Mesenchymal stem cell (in vitro differentiated cells and primary cell): ENCODE measurements around the gene KRT86.

Source experiments
- DNase-seq: peaks from one replicate; pipeline ENCODE4 v3.0.0-alpha.2; 2013
- H2AFZ ChIP-seq: one replicate; pipeline ENCODE4 v1.6.1; 2013; ENCODE audit warnings: low read depth, mild to moderate bottlenecking, control low read depth, inconsistent platforms, low read length, moderate library complexity
- H2AK5ac ChIP-seq: 2 replicates; pipeline ENCODE4 v1.6.1; 2013; ENCODE audit warnings: low read length, moderate library complexity, mild to moderate bottlenecking, inconsistent platforms; ENCODE audit not compliant: severe bottlenecking
- H2BK120ac ChIP-seq: one replicate; pipeline ENCODE4 v1.6.1; 2013; ENCODE audit warnings: low read depth, mild to moderate bottlenecking, inconsistent platforms, low read length, moderate library complexity
- H2BK12ac ChIP-seq, 2 experiments: one replicate each; pipeline ENCODE4 v1.6.1; 2013; ENCODE audit warnings: inconsistent platforms in 2 of 2, low read length in 2 of 2, mild to moderate bottlenecking in 2 of 2, moderate library complexity in 2 of 2, control low read depth in 1 of 2
- H2BK15ac ChIP-seq: one replicate; pipeline ENCODE4 v1.6.1; 2013; ENCODE audit warnings: mild to moderate bottlenecking, low read depth, inconsistent platforms; ENCODE audit not compliant: poor library complexity, severe bottlenecking
- H2BK5ac ChIP-seq: 2 replicates; pipeline ENCODE4 v1.6.1; 2013; ENCODE audit warnings: low read depth, mild to moderate bottlenecking, low read length, control low read depth, inconsistent platforms; ENCODE audit not compliant: poor library complexity, severe bottlenecking
- H3K14ac ChIP-seq, 2 experiments: one replicate each; pipeline ENCODE4 v1.6.1; 2013; ENCODE audit warnings: inconsistent platforms in 2 of 2, low read length in 2 of 2, control low read depth in 1 of 2, mild to moderate bottlenecking in 1 of 2, moderate library complexity in 1 of 2
- H3K18ac ChIP-seq, 2 experiments: one replicate each; pipeline ENCODE4 v1.6.1; 2013; ENCODE audit warnings: inconsistent platforms in 2 of 2, low read length in 2 of 2, control low read depth in 1 of 2, low read depth in 1 of 2, mild to moderate bottlenecking in 1 of 2
- H3K23ac ChIP-seq, 2 experiments: one replicate each; pipeline ENCODE4 v1.6.1; 2013; ENCODE audit warnings: inconsistent platforms in 2 of 2, low read length in 2 of 2, mild to moderate bottlenecking in 2 of 2, moderate library complexity in 2 of 2, control low read depth in 1 of 2
- H3K27ac ChIP-seq: 2 replicates; pipeline ENCODE4 v1.5.1; 2013; ENCODE audit warnings: mild to moderate bottlenecking, moderate library complexity, low read length, control low read depth, inconsistent platforms; ENCODE audit not compliant: poor library complexity, severe bottlenecking
- H3K27me3 ChIP-seq, 2 experiments: 2 replicates each; pipeline versions ENCODE4 v1.6.1 to v1.7.0; 2013; ENCODE audit warnings: low read length in 2 of 2, mild to moderate bottlenecking in 2 of 2, moderate library complexity in 2 of 2, control low read depth in 1 of 2, inconsistent platforms in 1 of 2; ENCODE audit not compliant: control insufficient read depth in 1 of 2, insufficient read depth in 1 of 2
- H3K36me3 ChIP-seq, 2 experiments: 2 replicates each; pipeline versions ENCODE4 v1.6.1 to v1.7.0; 2013; ENCODE audit warnings: low read length in 2 of 2, control low read depth in 1 of 2, inconsistent platforms in 1 of 2, low read depth in 1 of 2, mild to moderate bottlenecking in 1 of 2; ENCODE audit not compliant: insufficient read depth in 2 of 2, control insufficient read depth in 1 of 2
- H3K4ac ChIP-seq, 2 experiments: one replicate each; pipeline ENCODE4 v1.6.1; 2013; ENCODE audit warnings: inconsistent platforms in 2 of 2, low read length in 2 of 2, mild to moderate bottlenecking in 2 of 2, moderate library complexity in 2 of 2, control low read depth in 1 of 2, low read depth in 1 of 2
- H3K4me1 ChIP-seq: 2 replicates; pipeline ENCODE4 v1.6.1; 2013; ENCODE audit warnings: low read depth, low read length, control low read depth; ENCODE audit not compliant: control insufficient read depth, insufficient read depth
- H3K4me2 ChIP-seq: 2 replicates; pipeline ENCODE4 v1.6.1; 2013; ENCODE audit warnings: low read length, mild to moderate bottlenecking, inconsistent platforms; ENCODE audit not compliant: poor library complexity, severe bottlenecking
- H3K4me3 ChIP-seq, 2 experiments: 2 replicates each; pipeline versions ENCODE4 v1.5.1 to v1.7.0; 2013; ENCODE audit warnings: low read length in 2 of 2, mild to moderate bottlenecking in 2 of 2, control low read depth in 1 of 2, low read depth in 1 of 2; ENCODE audit not compliant: insufficient read depth in 1 of 2
- H3K79me1 ChIP-seq: replicated peaks from 2 replicates; pipeline ENCODE4 v1.6.1; 2013; ENCODE audit warnings: mild to moderate bottlenecking, control low read depth, low read length, inconsistent platforms; ENCODE audit not compliant: poor library complexity, severe bottlenecking
- H3K9ac ChIP-seq: 2 replicates; pipeline ENCODE4 v1.7.0; 2013; ENCODE audit warnings: mild to moderate bottlenecking, low read length, moderate library complexity
- H3K9me3 ChIP-seq: 2 replicates; pipeline ENCODE4 v1.7.0; 2013; ENCODE audit warnings: mild to moderate bottlenecking, low read length; ENCODE audit not compliant: control insufficient read depth
- H4K8ac ChIP-seq: one replicate; pipeline ENCODE4 v1.6.1; 2013; ENCODE audit warnings: inconsistent platforms, mild to moderate bottlenecking, low read length, moderate library complexity
- H4K91ac ChIP-seq: one replicate; pipeline ENCODE4 v1.6.1; 2013; ENCODE audit warnings: mild to moderate bottlenecking, low read length, inconsistent platforms
- WGBS: methylation state at CpG from one replicate; pipeline ENCODE4 v1.1.7; 2013; ENCODE audit warnings: mixed read lengths; 5-methylcytosine and 5-hydroxymethylcytosine counted together

KRT86 gene

DNA sequence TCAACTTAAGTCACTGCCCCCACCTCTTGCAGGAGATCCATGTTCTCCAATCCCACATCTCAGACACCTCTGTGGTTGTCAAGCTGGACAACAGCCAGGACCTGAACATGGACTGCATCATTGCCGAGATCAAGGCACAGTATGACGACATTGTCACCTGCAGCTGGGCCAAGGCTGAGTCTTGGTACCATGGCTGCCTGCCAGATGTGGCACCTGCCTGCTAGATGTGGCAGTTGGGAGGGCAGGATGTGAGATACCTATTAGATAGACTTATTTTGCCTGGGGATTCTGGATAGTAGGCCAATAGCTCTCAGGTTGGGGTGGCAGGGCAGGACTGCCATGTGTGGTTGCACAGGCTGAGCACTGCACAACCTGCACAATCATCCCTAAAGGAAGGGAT is 7.9 kb upstream of the KRT86 start:
- Histone ChIP-seq H3K79me1 (no peaks in the 10 kb centered on the region), H3K4me2 (no peak overlapping the region), H3K27ac (no peak overlapping the region), H3K27me3 (peaks cover 7 to 46% of the 10 kb centered on the region in 2 experiments), H3K18ac (no peak overlapping the region), H3K4me3 (no peak overlapping the region), H2BK5ac (no peak overlapping the region), H3K9ac (no peak overlapping the region), H2BK12ac (no peak overlapping the region), H2BK15ac (no peak overlapping the region), H2BK120ac (no peak overlapping the region), H3K4me1 (peaks cover 2% of the 10 kb centered on the region), H3K23ac (no peak overlapping the region), H2AFZ (no peak overlapping the region), H4K8ac (no peak overlapping the region), H3K36me3 (peaks cover 0 to 4% of the 10 kb centered on the region in 2 experiments), H3K4ac (peak overlapping the region in 1 of 2 experiments; percentile 53), H4K91ac (no peak overlapping the region), H3K14ac (no peak overlapping the region), H2AK5ac (no peak overlapping the region), H3K9me3 (no peaks in the 10 kb centered on the region)
- WGBS: 80% methylated on average over 2 of the region's 2 CpGs
- no peak for DNase-seq

DNA sequence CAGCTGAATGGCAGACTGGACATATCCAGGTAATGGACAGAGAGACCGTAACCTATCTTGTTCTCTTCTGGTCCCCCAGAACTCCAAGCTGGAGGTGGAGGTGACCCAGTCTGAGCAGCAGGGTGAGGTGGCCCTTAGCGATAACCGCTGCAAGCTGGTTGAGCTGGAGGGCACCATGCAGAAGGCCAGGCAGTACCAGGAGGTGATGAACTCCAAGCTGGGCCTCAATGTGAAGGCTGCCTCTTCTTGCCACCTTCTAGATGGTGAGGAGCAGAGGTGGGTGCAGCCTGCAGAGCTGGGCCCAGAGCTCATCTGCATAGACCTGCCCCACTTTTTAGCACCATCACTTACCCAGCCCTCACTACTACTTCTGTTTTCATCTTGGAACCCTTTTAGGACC is 7.2 kb upstream of the KRT86 start:
- DNase-seq: no peak
- H3K4ac ChIP-seq: no peak overlapping the region
- peaks cover 7 to 38% of the 10 kb centered on the region in 2 experiments for H3K27me3 ChIP-seq
- no peak overlapping the region for H3K18ac ChIP-seq
- H3K4me3 ChIP-seq: no peak overlapping the region
- H3K4me1 ChIP-seq: peaks cover under 1% of the 10 kb centered on the region
- no peak overlapping the region for H2AFZ ChIP-seq
- no peak overlapping the region for H2BK12ac ChIP-seq
- H3K27ac ChIP-seq: no peak overlapping the region
- WGBS: 86% methylated on average over 3 of the region's 3 CpGs
- no peak overlapping the region for H3K14ac ChIP-seq
- no peak overlapping the region for H2AK5ac ChIP-seq
- H2BK15ac ChIP-seq: no peak overlapping the region
- H4K8ac ChIP-seq: no peak overlapping the region
- H3K79me1 ChIP-seq: no peaks in the 10 kb centered on the region
- no peak overlapping the region for H2BK120ac ChIP-seq
- H3K9me3 ChIP-seq: no peaks in the 10 kb centered on the region
- H3K36me3 ChIP-seq: peaks cover 0 to 4% of the 10 kb centered on the region in 2 experiments
- H2BK5ac ChIP-seq: no peak overlapping the region
- no peak overlapping the region for H3K9ac ChIP-seq
- no peak overlapping the region for H3K4me2 ChIP-seq
- no peak overlapping the region for H4K91ac ChIP-seq
- no peak overlapping the region for H3K23ac ChIP-seq

DNA sequence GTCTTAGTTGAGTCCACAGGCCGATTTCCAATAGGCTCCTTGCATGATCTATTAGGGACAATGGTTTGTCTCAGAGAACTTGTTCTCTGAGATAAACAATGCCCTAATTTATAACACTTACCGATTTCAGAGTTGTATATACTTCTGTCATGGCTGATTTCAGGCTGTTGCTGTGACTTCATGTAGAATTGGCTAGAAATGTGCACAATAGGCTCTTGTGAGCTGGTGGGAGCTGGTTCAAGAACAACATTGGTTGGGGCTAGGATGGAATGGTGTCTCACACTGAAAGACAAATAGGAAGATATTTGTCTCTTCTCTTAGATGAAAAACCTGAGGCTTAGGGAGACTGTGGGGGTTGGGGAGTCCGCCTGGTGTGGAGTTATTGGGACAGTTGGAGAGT is 6.7 kb upstream of the KRT86 start:
- WGBS: 81% methylated on average over 3 of the region's 3 CpGs
- no peak overlapping the region for H3K18ac ChIP-seq
- no peak overlapping the region for H3K9ac ChIP-seq
- no peak overlapping the region for H2BK120ac ChIP-seq
- H3K4ac ChIP-seq: no peak overlapping the region
- H3K14ac ChIP-seq: no peak overlapping the region
- peaks cover 0 to 4% of the 10 kb centered on the region in 2 experiments for H3K36me3 ChIP-seq
- DNase-seq: no peak
- no peak overlapping the region for H2AK5ac ChIP-seq
- no peak overlapping the region for H3K4me3 ChIP-seq
- H3K79me1 ChIP-seq: no peaks in the 10 kb centered on the region
- no peak overlapping the region for H2BK15ac ChIP-seq
- no peak overlapping the region for H2BK5ac ChIP-seq
- H2AFZ ChIP-seq: no peak overlapping the region
- no peak overlapping the region for H4K91ac ChIP-seq
- no peak overlapping the region for H3K27ac ChIP-seq
- no peaks in the 10 kb centered on the region for H3K9me3 ChIP-seq
- no peak overlapping the region for H2BK12ac ChIP-seq
- no peaks in the 10 kb centered on the region for H3K4me1 ChIP-seq
- no peak overlapping the region for H3K4me2 ChIP-seq
- no peak overlapping the region for H3K23ac ChIP-seq
- H4K8ac ChIP-seq: no peak overlapping the region
- H3K27me3 ChIP-seq: peaks cover 7 to 34% of the 10 kb centered on the region in 2 experiments

DNA sequence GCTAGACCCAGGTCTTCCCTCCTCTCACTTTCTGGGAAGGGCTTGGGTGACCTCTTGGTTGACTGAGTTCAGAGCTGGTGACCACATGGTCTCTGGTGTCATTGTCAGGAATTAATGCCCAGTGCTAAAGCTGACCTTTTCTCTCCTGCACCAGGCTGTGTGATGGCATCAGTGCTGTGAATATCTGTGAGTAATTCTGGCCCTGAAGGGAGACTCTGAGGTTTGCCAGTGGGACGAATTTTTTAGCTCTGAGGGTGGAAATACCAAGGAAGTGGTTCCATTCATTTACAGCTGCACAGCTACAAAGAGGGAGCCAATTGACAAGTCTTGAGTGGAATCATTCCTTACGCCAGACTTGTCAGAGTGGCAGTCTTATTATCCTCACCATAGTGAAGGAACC is 6.2 kb upstream of the KRT86 start:
- Histone ChIP-seq H2BK120ac (no peak overlapping the region), H2AK5ac (no peak overlapping the region), H4K8ac (no peak overlapping the region), H3K27me3 (peaks cover 7 to 29% of the 10 kb centered on the region in 2 experiments), H2AFZ (no peak overlapping the region), H2BK15ac (no peak overlapping the region), H3K4me2 (no peak overlapping the region), H4K91ac (no peak overlapping the region), H3K27ac (no peak overlapping the region), H3K4me3 (no peak overlapping the region), H3K4ac (no peak overlapping the region), H3K9me3 (no peaks in the 10 kb centered on the region), H2BK12ac (no peak overlapping the region), H3K79me1 (no peaks in the 10 kb centered on the region), H3K23ac (no peak overlapping the region), H2BK5ac (no peak overlapping the region), H3K14ac (no peak overlapping the region), H3K18ac (no peak overlapping the region), H3K9ac (no peak overlapping the region), H3K4me1 (no peaks in the 10 kb centered on the region), H3K36me3 (peaks cover 0 to 4% of the 10 kb centered on the region in 2 experiments)
- 28% methylated on average over 1 of the region's 2 CpGs for WGBS
- no peak for DNase-seq
